Stimulated activated naive CD8-positive, alpha-beta T cell treated with anti-CD3 and anti-CD28 coated beads, Interleukin-15, Interleukin-2, amounts not matched to agents 100 U/mL and 50 U/mL, for 24 hours (primary cell): ENCODE measurements around the gene SLC34A2.
"Not testable (repeated sequence)": the region's sequence is repeated elsewhere in the genome, so short reads cannot be mapped to it uniquely, and the experiment has no call there.

Experiments used
- ATAC-seq: fragments of 150-1000 bp; cut with Tn5 transposase; one replicate; pipeline ENCODE4 v1.10.0; 2021
- DNase-seq: peaks from one replicate; pipeline ENCODE4 v3.0.0; 2021

The SLC34A2 gene, protein sequence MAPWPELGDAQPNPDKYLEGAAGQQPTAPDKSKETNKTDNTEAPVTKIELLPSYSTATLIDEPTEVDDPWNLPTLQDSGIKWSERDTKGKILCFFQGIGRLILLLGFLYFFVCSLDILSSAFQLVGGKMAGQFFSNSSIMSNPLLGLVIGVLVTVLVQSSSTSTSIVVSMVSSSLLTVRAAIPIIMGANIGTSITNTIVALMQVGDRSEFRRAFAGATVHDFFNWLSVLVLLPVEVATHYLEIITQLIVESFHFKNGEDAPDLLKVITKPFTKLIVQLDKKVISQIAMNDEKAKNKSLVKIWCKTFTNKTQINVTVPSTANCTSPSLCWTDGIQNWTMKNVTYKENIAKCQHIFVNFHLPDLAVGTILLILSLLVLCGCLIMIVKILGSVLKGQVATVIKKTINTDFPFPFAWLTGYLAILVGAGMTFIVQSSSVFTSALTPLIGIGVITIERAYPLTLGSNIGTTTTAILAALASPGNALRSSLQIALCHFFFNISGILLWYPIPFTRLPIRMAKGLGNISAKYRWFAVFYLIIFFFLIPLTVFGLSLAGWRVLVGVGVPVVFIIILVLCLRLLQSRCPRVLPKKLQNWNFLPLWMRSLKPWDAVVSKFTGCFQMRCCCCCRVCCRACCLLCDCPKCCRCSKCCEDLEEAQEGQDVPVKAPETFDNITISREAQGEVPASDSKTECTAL

DNA sequence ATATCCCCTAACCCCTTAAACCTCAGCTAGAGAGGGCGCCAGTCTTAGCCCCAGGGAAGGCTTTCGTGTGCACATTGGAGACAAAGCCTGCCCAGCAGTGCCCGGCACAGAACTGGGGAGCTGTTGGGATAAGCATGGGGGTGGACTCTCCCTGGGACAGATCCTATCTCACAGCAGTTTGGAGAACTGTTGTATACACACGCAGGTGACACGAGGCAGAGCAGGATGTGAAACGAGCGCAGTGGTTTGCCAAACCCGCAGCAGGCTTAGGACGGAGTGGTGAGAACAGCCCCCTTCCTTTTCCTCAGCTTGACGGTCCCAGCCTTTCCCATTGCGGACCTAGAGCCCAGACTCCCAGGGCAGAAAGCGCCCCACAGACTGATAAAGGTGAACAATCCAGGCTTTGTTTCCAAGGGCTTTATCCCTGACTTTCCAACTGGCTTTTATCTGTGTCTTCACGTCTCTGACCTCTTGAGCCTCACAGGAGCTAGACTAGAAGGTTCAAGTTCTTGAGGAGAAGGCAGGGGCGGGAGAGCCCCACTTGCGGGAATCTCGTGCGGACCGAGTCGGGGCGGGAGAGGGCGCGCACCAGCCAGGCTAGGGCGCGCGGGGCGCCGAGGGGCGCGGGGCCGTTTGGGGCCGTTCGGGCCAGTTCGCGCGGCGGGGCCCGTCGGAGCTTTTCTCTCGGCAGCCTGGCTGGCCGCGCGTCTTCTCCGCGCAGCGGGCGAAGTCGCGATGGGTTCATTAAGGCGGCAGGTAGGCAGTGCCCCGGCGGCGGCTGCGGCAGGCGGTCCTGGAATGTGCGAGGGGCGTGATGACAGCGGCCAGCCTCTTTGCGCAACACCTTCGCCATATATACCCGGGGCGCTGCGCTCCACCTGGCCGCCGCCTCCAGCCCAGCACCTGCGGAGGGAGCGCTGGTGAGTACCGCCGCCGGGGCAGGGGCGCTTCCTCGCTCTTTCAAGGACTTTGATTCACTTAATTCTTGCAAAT is at the start of gene SLC34A2:
Gene SLC34A2 (plus strand): TSS at position 881 of the 993 bp plus-strand sequence. CDS start 6,650 bp downstream, outside the sequence.
- ATAC-seq (no peak), DNase-seq (no peak)

DNA sequence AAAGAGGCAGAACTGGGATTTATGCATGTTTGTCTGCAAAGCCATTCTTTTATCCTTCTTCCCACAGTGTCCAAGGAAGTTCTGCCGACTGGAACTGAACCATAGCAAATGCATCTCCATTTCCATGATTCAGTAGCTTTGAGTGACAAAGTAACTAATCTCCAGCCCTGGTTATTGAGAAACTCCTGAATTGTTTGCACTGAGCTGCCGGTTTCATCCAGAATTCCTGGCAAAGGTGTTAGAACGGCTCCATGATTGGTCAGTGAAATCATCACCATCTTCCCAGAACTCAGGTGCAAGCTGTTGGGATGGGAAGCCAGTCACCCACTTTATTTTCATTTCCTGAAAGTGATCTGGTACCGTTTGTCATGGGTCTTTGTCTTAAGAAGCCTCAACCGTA is 47.0 kb upstream of the SLC34A2 start:
- DNase-seq = no peak

DNA sequence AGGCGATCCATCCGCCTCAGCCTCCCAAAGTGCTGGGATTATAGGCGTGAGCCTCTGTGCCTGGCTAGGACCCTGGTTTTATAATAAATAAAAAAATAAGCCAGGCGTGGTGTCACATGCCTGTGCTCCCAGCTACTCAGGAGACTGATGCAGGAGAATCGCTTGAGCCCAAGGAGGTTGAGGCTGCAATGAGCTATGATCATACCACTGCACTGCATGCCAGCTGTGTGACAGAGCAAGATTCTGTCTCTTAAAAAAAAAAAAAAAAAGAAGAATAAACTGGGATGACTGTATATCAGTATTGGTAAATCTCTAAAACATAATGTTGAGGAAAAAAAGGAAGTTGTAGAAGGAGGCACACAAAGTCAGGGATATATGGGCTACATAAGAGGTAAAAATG is 45.7 kb upstream of the SLC34A2 start:
- DNase-seq = no peak
- ATAC-seq = no peak

More for the DNA sequence above, 47.0 kb upstream of the SLC34A2 start:
- ATAC-seq = no peak

DNA sequence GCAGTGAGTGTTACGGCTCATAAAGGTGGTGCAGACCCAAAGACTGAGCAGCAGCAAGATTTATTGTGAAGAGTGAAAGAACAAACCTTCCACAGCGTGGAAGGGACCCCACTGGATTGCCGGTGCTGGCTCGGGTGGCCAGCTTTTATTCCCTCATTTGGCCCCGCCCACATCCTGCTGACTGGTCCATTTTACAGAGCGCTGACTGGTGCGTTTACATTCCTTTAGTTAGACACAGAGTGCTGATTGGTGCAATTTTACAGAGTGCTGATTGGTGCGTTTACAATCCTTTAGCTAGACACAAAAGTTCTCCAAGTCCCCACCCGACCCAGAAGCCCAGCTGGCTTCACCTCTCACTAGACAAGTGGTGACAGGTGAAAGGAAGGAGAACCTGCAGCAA is 42.0 kb upstream of the SLC34A2 start:
- not testable (repeated sequence) for DNase-seq, ATAC-seq

DNA sequence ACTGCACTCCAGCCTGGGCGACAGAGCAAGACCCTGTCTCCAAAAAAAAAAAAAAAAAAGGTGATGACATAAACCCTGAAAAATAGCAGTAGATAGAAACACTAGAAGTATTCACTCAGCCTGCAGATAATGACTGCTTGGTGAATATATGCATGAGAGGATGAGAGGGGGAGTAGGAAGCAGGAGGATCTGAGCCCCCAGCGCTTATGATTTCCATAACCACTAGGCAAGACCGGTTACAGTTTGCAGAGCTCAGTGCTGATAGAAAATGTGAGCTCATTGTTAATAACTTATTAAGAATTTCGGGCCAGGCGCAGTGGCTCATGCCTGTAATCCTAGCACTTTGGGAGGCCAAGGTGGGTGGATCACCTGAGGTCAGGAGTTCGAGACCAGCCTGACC is 40.8 kb upstream of the SLC34A2 start:
- DNase-seq (no peak), ATAC-seq (no peak)

DNA sequence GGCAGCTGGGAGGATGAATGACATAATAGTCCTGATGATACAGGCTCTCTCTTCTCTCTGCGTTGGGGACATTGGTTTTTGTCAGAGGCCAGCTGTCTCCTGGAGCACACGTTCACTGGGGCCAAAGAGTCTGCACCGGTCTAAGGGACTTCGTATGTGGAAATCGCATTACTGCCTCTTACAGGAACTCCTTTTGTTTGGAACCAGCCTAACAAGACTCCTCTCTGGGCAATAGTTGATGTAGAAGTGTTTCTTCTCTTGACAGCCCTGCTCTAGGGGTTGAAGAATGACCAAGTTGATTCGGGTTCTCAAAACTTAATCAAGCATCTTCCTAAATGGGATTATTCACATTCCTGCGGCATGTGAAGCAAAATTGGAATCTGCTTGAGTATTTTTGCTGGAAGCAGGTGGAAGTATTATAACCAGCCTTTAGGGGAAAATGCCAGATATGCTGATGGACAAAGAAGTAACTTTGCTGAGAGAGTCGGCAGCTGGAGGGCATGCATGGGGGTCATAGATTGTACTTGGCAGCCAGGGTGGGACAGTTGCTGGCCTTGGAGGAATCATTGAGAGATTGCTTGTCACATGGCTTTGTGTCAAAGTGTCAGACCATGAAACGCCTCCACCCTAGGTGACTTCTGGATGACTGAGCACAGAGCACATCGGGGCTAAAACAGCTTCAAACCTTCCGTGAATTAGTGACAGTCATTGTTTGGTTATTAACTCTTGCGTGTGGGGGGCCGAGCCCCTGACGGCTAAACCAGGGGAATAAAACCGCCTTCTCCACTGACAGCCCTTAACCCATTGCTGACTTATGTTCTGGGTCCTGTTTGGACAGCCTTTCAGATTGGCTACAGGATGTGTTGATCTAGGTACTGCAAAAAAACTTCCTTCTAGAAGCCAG is 34.4 kb upstream of the SLC34A2 start:
- DNase-seq = no peak
- no peak for ATAC-seq

DNA sequence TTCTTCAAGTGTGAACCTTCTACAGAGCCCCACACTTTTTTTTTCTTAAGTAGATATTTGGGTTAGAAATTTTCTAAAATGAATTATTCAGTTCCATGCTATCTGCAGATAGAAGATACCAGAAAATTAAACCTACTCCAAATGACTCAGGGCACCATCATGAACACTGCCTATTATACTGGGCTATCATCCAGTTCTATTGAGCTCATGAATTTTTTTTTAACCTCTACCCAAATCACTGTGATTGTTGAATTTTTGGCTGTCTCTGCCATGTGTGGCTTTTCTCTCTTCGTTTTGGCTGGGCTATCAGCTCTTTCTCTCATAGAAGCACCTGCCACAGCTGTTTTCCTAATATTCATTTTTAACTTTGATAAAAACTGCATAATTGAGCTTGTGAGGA is 31.0 kb upstream of the SLC34A2 start:
- no peak for DNase-seq
- ATAC-seq = no peak

DNA sequence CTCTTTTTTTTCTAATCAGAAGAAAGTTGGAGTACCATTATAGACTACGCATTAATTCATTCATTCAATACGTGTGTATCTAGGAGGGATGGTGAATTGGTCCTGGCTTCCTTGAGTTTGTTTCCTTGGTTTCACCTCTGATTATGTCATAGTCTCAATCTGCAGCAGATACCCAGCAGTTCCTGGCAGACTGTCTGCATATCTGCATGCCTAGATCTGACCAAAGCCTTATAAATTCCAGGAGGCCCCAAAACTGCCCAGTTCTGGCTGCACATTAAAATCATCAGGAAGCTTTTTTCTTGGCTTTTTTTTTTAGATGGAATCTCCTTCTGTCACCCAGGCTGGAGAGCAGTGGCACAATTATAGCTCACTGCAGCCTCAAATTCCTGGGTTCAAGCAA is 27.2 kb upstream of the SLC34A2 start:
- no peak for ATAC-seq
- no peak for DNase-seq

DNA sequence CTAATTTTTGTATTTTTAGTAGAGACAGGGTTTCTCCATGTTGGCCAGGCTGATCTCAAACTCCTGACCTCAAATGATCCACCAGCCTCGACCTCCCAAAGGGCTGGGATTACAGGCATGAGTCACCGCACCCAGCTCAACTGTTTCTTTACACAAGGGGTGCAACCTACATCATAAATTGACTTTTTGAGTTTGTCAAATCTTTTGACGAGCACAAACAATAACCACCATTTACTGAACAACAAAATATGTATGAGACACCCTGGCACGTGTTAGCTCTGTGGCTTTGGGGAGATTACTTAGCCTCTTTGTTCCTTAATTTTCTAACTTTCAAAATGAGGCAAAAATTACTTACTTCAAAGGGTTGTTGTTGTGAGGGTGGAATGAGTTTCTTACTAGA is 23.5 kb upstream of the SLC34A2 start:
- ATAC-seq = no peak

DNA sequence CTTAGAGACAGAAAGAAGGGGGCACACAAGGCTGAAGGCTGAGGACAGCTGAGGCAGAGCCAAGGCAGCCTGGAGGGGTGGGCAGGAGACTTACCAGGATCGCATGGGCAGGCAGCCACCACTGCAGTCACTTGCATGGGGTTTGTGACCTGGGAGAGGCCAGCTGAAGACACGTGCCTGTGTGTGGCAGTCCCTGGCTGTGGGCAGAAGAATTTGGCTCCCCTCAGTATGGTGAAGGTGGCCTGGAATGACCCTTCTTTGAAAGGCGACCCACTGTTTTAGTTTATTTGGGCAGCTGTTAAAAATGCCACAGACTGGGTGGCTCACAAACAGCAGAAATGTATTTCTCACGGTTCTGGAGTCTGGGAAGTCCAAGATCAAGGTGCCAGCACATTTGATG is 22.1 kb upstream of the SLC34A2 start:
- ATAC-seq = no peak
- DNase-seq = no peak

More for the DNA sequence above, 23.5 kb upstream of the SLC34A2 start:
- no peak for DNase-seq

DNA sequence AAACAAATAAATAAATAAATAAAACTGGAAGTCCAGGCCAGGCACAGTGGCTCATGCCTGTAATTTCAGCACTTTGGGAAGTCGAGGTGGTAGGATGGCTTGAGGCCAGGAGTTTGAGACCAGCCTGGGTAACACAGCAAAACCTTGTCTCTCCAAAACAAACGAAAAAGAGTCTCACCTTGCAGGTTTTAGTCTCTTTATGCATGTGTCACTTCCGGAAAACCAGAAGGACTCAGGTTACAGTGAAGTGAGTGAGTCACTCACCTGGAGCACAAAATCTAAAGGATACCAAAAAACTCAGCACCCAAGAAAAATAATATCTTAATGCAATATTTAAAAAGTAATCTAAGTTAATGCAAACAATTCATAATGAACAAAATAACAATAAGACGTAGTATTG is 20.1 kb upstream of the SLC34A2 start:
- ATAC-seq = no peak
- no peak for DNase-seq

DNA sequence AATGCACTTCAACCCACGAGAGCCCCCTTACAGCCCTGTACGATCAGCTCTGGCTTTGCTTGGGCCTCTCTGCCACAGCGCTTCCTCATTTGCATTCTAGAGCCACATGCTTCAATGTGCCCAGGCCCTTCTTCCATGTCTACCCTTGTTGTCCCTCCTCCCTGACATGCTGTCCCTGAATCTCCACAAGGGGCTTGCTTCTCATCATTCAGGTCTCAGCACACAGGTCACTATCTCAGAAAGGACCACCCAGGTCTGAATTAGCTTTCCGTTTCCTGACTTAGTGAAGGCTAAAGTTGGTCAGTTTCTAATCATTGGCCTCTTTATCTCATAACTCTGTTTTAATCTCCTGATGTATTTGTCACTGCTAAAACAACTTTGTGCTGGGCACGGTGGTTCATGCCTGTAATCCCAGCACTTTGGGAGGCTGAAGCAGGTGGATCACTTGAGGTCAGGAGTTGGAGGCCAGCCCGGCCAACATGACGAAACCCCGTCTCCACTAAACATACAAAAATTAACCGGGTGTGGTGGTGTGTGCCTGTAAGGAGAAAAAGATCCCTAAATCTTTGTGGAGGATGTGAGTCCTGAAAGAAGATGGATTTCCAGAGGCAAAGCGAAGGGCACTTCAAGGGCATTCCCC is 17.9 kb upstream of the SLC34A2 start:
- DNase-seq (no peak), ATAC-seq (no peak)

DNA sequence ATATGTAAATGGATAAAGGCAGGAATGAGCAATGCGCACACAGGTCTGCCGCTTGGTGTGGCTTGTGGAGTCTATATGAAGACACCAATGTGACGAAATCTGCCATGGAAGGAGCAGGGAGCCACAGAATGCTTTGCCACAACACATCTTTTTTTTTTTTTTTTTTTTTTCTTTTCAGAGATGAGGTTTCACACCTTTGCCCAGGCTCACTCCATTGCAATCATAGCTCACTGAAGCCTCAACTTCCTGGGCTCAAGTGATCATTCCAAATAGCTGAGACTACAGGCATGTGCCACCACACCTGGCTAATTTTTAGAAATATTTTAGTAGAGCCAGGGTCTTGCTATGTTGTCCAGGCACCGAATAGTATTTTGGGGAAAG is 17.4 kb upstream of the SLC34A2 start:
- DNase-seq = no peak
- no peak for ATAC-seq

DNA sequence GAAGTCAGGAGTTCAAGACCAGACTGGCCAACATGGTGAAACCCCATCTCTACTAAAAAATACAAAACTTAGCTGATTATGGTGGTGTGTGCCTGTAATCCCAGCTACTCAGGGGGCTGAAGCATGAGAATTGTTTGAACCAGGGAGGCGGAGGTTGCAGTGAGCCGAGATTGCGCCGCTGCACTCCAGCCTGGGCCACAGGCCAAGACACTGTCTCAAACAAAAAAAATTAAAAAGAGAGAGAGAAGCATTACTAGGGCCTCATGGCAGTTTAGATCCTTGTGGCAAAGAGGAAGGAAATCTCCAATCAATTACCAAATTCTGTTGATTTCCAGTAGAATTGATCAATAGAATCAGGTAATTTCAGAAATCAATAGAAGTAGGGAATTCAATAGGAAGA is 16.8 kb upstream of the SLC34A2 start:
- no peak for ATAC-seq
- DNase-seq = no peak

DNA sequence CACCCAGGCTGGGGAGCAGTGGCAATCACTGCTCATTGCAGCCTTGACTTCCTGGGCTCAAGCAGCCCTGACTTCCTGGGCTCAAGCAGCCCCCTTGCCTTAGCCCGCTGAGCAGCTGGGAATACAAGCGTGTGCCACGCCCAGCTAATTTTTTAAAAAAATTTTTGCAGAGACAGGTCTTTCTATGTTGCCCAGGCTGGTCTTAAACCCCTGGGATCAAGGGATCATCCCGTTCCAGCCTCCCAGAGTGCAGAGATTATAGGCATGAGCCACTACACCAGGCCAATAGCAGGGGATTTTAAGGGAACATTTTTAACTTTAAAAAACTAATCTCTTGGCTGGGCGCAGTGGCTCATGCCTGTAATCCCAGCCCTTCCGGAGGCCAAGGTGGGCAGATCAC is 5.3 kb upstream of the SLC34A2 start:
- no peak for DNase-seq
- ATAC-seq = no peak

DNA sequence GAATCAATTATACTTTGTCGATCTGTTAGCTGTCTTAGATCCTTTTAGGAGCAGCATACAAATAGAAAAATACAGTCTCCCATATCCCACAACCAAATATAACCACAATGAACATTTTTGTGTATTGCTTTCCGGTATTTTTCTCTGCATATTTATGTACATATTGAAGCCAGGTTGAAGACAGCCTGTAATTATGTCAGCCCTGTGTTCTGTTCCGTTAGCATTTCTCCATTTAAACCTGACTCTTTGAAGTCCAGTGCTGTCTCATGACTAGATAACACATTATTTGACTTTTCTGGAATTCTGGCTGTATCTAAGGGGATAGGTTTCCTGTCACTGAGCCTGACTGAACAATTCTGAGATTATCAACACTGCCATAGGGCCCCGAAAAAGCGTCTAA is 4.0 kb upstream of the SLC34A2 start:
- no peak for DNase-seq
- ATAC-seq = no peak

DNA sequence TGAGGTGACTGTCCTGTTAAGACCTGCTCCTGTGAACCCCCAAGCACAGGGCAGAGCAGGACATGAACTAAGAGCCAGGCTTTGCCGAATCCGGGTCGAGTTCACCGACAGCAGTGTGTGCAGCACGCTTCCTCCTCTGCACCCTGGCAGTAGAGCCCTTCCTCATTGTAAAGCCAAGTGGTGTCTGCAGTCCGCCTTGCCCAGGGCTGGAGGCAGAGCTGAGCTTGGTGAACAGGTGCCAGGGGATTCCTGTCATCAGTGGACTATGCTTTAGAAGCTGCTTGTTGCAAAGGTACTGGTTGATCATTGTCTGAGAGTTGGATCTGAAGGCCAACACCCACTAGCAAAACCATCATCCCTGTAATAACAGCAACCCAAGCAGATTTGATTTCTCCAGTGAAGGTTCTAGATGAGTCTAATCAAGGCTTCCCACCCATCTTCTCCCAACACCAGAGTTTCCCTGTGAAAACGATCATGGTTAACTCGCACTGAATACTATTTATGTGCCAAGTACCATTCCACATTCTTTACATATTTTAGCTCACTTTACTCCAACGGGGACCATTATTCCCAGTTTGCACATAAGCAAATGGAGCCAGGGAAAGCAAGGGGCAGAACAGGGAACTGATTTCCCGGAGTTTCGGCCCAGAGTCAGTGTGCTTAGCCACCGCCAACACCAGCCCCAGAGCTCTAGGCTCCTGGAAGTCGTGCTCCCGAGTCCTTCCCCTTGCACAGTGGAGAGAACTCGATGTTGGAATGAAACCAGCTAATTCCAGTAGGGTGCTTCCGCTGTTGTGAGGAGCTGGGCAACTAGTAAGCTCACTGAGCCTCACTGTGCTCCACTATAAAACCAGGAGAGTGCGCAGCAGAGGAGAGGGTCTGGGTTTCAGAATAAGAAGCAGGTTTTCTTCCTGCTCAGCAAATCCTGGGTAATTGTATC is 1.4 kb upstream of the SLC34A2 start:
- no peak for ATAC-seq

DNA sequence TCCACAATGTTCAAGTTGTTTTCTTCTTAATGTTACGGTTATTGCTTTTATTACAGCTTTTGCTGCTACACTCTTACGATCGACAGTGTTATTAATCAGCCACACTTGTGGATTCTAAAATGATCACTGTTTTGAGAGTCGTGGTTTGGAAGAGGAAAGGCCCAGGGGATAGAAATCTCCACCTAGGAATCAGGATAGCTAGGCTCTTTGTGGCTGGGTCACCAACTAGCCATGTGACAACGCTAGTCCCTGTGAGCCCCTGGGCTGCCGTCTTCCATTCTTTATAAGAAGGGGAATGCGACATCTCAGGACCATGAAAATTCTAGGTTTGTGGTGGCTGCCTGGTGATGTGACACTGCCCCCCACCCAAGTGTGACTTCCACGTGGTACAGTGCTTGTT is 380 bp downstream of the SLC34A2 start:
- DNase-seq = no peak

More for the DNA sequence above, 1.4 kb upstream of the SLC34A2 start:
- no peak for DNase-seq

DNA sequence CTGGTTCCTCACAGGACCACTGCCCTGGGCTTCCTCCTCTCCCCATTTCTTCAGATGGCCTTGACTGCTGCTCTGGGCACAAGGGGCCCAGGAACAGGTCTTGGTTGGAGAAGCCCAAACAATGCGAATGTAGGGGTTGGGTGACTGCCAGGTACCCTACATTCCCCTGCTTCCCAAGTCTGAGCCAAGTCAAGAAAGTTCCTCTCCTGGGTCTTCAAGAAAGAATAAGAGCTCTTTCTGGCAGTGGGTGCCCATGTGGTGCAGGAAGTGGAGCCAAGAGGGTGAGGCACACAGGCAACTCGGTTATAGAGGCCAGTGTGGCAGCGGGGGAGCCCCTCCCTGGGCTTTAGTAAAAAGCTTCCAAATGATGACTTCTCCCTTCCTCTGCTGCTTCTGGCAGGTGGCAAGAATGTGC is 2.7 kb downstream of the SLC34A2 start:
- DNase-seq (no peak), ATAC-seq (no peak)

More for the DNA sequence above, 380 bp downstream of the SLC34A2 start:
- no peak for ATAC-seq

DNA sequence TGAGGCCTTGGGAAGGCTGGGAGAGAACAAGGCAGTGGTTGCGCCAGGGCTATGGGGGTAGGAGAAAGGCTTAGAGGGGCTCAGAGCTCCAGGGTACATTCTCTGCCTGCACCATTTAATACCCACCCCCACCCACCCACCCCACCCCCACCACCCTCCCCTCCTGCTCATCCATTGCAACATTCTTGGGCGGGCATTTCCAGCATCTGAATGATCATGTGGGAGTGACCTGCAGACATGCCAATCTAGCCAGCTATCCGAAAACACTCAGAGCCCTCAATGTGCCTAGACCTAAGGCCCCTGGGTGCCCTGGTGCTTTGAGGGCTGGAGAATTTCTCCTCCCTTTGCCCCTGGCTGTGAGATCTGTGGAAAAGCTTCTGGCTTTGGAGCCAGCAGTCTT is 3.1 kb downstream of the SLC34A2 start:
- DNase-seq (no peak), ATAC-seq (no peak)
